CD4-positive, alpha-beta T cell treated with Interferon alpha-2 for 1 hour (primary cell): Measurements from ENCODE around the gene IREB2.
A peak's percentile ranks its signal among the peaks of the same experiment; 100 is the strongest.
"Not testable (repeated sequence)": the region's sequence is repeated elsewhere in the genome, so short reads cannot be mapped to it uniquely, and the experiment has no call there.

Source experiments
- DNase-seq, 2 donors: peaks; one replicate each; pipeline ENCODE4 v3.0.0-alpha.2; 2020 to 2022

The IREB2 gene

DNA sequence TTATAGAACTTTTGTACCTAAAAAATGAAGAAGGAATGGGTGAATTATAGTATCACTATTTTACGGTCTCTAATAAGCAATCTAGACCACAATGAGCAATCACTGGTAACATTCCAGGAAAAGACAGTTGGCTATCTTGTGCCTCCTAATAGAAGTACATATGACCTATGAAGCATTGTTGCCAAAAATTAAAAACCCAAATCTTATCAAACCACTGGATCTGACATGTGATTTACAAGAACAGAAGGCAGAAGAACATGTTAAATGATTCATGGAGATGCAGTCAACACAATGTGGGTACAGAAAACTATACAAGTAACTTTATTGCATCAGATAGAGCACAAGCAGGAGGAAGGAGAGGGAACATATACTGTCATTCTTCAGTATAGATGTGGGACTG is 54.9 kb downstream of the IREB2 start:
- no peak for DNase-seq

DNA sequence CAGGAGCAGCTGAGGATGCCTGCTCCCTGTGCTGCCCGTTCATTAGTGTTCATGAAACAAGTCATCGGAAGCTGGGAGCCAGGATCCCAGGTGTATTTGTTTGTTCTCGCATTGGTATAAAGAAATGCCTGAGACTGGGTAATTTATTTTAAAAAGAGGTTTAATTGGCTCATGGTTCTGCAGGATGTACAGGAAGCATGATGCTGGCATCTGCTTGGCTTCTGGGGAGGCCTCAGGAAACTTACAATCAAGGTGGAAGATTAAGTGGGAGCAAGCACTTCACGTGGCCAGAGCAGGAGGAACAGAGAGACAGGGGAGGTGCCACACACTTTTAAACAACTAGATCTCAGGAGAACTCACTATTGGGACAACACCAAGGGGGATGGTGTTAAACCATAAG is 63.8 kb downstream of the IREB2 start:
- no peak for DNase-seq

DNA sequence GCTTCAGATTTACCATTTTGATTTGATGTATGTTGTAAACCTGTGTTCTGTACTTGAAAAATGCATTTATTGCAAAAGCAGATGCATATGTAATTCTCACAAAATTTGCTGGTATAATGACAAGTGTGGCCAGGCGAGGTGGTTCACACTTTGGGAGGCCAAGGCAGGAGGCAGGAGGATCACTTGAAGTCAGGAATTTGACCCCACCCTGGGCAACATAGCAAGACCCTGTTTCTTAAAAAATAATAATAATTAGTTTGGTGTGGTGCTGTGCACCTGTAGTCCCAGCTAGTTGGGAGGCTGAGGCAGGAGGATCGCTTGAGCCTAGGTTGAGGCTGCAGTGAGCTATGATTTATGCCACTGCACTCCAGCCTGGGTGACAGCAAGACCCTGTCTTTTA is 64.6 kb downstream of the IREB2 start:
- no peak for DNase-seq

DNA sequence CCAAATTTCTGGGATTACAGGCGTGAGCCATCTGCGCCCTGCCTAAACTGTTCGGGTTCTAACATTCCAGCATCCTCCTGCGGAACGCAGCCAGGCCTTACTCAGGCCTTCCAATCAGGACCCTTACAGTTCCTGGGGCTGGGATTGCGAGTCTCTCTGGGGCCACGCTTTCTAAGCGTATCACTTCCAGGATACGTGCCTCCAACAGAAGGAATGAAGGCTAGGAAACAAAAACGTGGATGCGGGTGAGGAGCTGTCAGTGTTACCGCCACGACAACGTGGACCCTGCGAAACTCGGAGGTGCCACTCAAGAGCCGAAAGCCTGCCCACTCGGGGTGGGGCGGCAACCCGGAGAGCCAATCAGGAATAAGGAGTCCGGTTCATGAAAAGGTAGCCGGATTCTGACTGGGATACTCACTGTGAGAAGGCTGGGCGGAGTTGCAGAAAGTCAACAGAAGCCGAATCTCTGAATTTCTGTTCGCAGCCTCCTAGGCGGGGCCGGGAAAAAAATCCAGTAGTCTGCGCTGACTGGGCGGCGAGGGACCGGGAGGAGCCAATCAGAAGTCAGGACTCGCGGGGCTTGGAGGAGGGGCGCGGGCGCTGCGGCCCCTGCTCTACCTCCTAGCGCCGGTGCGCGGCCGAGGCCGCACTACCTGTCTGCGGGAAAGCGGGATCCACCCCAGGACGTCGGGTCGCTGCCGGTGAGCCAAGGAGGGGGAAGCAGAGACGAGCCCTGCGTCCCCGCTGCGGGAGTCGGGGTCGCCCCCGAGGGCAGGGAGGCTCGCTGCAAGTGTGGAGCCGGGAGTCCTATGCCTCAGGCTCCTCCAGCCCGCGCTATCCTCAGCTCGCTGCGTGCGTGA is 69.2 kb downstream of the IREB2 start, which contains the start of gene HYKK:
Gene HYKK, plus strand, starts transcription at position 607 of the 860 bp plus-strand sequence. CDS start 5,512 bp downstream, outside the sequence.
- peak; percentile 66 to 80 for DNase-seq

DNA sequence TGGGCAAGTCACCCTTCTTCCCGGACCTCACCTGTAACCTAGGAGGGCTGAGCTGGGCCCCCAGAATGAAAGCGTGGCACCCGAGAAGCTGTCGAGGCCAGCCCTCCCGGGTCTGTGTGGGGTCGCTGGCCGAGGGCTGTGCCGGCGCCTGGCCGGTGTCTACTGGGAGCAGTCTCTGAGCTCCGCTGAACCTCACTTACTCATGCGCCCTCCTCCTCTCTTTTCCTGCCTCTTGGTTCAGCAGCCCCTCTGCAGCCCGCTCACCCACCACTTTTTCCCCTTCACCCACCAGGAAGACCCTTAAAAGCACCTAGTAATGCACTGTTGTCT is 69.8 kb downstream of the IREB2 start:
- no peak for DNase-seq

DNA sequence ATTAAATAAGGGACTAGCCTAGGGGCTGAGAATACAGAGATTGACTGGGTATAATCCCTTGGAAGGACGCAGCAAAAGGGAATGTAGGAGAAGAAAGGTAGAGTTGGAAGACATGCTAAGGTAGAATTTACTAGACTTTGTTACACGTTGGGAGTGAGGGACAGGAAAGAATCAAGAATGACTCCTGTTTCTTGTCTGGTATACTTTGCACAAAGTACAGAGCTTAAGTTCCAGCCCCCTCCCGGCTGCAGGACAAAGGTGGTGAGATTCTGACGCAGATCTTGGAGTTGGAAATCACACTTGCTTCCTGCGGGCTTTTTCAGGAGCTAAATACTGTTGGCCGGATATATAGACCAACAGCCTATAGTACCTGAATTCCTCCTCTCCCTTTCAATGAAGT is 70.3 kb downstream of the IREB2 start:
- no peak for DNase-seq

DNA sequence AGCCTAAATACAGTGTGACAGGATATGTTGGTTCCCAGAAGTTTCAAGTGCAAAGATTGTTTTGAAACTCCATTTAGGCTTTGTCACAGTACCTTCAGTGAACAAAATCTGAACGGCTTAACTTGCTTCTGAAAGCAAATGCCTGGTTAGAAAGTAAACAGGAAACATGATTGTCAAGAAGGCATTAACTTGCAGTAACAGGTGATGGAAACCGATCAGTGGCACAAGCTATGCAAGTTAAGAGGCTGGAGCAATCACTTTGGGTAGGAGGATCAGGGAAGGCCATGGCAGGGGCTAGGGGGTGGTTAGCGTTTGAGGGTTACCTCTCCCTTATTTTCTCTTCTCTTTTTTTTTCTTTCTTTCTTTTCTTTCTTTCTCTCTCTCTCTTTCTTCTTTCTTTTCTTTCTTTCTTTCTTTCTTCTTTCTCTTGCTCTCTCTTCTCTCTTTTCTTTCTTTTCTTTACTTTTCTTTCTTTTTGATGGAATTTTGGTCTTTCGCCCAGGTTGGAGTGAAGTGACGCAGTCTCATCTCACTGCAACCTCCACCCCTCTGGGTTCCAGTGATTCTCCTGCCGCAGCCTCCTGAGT is 71.8 kb downstream of the IREB2 start:
- no peak for DNase-seq

DNA sequence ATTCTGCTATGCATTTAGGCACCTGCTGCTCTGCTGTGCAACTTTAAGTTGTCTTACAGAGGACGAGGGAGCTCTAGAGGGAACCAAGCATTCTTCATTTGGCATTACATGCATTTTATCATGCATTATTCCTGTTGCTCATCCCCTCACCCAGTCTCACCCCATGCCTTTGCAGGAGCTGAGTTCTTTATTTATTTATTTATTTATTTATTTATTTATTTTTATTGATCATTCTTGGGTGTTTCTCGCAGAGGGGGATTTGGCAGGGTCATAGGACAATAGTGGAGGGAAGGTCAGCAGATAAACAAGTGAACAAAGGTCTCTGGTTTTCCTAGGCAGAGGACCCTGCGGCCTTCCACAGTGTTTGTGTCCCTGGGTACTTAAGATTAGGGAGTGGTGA is 82.0 kb downstream of the IREB2 start:
- DNase-seq = not testable (repeated sequence)

DNA sequence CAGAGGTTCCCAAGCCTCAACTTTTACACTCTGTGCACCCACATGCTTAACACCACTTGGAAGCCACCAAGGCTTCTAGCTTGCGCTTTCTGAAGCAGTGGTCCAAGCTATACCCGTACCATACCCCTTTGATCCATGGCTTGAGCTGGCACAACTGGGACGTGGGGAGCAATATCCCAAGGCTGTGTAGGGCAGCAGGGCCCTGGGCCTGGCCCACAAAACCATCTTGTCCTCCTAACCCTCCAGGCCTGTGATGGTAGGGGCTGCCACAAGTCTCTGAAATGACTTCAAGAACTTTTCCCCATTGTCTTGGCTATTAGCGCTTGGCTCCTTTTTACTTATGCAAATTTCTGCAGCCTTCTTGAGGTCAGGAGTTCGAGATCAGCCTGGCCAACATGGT is 86.2 kb downstream of the IREB2 start:
- no peak for DNase-seq

DNA sequence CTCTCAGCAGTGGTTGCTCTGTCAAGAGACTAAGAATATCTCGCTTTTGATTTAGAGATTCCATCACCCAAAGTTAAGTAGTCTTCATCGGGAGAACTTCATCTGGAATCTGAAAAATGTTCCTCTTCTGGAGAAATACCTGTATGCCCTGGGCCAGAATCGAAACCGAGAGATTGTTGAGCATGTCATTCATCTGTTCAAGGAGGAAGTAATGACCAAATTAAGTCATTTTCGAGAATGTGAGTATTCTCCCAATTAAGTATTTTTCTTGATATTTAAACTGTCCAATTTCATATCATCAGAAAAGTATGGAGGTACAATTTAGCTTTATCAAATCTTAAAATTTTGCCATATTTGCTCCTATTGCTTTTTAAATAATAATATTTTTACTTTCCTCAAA is 89.3 kb downstream of the IREB2 start:
- no peak for DNase-seq

DNA sequence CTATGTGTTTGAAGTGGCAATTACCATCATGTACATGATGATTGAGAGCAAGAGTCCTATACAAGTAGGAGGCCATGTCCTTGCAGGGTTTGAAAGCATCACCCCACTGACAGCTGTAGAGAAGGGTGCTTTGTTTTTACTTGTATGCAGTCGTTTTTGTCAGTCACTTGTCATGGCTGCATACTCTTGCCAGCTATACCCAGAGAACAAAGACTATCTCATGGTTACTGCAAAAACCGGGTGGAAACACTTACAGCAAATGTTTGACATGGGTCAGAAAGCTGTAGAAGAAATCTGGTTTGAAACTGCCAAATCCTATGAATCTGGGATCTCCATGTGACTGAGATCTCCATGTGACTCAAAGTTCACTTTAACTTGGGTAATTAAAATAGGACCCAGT is 95.3 kb downstream of the IREB2 start:
- no peak for DNase-seq

DNA sequence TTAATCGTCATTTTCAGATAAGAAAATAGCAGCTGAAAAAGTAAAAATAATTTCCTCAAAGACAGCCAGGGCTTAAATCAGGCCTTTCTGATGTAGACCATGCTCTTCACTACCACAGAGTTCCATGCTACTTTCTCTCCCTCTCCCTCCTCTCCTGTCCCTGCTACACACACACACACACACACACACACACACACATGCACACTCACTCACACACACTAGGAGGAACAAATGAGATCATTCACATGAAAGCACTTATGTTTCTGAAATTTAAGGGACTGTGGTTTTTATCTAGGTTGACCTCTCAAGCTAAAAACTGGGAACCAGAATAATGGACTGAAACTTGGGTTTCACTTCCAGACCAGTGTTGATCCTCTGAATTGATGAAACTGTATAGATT is 98.1 kb downstream of the IREB2 start:
- DNase-seq = peak in 1 of 2 donors; percentile 11

DNA sequence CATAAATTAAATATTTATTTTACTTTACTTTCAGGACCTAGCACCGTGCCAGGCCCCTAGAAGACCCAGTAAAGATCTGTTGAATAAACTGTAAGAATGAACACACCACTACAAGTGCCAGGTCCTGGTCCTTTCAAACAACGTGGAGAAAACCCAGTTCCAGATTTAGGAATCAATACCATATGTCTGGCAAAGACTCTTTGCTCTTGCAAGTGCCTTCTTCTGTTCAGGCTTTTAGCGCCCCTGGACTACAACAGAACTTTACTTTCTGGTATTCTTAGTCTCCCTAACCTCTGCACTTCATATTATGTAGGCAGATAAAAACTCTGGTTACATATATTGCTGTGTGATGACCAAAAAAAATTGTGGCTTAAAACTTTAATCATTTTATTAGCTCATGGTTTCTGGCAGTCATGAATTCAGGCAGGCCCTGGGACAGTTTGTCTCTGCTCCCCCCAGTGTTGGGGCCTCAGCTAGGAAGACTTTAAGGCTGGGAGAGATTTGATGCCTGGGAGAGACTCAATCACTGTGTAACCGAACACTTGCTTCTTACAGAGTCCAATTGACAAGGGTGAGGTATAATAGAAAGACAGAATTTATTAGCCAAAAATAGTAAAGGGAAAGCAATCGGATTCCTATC is 99.4 kb downstream of the IREB2 start:
- no peak for DNase-seq

DNA sequence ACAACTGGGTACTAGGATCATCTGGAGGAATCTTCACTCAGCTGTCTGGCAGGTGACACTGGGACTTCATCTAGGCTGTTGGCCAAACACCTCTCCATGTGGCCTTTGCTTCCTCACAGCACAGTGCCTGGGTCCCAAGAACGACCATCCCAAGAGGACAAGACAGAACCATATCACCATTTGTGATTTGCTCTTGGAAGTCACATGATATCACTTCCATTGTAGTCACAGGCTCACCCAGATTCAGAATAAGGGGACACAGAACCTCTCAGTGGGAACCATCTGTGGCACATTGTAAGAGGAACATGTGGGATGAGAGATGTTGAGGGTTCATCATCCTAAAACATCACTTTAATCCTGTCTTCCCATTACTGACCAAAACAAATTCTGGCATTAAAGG is 100.3 kb downstream of the IREB2 start:
- DNase-seq = no peak

DNA sequence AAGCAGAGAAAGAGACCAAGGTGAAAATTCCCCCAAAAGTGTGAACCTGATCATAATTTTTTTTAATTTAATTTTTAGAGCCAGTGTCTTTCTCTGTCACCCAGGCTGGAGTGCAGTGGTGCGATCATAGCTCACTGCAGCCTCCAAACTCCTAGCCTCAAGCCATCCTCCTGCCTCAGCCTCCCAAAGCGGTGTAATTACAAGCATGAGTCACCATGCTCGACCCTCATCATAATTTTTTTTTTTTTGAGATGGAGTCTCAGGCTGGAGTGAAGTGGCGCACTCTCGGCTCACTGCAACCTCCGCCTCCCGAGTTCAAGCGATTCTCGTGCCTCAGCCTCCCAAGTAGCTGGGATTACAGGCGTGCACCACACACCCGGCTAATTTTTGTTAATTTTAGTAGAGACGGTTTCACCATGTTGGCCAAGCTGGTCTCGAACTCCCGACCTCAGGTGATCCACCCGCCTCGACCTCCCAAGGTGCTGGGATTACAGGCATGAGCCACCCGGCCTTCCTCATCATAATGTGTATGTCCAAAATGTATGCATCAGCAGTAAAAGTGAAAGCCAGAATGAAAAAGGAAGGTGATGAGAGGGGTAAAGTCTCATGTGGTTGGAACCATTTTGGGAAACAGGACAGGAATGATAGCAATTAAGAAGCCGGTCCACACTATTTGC is 101.6 kb downstream of the IREB2 start:
- DNase-seq = not testable (repeated sequence)

DNA sequence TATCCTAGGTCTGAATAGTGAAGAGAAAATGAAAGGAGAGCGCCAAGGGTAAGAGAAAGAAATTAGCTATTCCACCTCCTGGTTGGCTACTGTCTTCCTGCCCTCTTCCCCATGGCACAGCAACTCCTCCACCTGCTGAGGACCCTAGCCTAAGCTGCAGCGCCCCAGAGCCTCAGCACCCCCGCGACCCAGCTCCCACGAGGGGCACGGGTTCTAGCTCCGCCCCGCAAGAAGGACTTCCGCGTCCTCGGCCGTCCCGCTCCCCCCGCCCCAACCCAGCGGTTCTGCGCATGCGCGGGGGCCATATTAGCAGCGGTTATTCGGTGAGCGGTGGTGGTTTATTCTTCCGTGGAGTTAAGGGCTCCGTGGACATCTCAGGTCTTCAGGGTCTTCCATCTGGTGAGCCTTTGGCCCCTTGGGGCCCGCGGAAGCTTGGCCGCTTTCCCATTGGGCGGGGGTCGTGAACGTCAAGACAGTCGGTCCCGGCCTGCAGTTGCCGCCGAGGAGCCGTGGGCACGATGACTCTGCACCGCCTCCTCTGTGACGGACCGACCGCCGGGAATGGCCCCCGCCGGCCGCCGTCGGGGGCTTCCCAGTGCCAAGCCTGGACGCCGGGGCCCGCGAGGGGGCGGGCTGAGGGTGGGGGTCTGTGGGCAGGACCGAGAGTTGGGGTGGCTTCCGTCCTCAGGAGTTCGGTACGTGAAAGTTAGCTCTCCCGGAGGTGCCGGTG is 102.3 kb downstream of the IREB2 start, which contains the start of gene PSMA4:
Gene PSMA4, plus strand, starts transcription at position 304 of the 730 bp plus-strand sequence. CDS start 1,484 bp downstream, outside the sequence.
- peak; percentile 91 to 93 for DNase-seq

DNA sequence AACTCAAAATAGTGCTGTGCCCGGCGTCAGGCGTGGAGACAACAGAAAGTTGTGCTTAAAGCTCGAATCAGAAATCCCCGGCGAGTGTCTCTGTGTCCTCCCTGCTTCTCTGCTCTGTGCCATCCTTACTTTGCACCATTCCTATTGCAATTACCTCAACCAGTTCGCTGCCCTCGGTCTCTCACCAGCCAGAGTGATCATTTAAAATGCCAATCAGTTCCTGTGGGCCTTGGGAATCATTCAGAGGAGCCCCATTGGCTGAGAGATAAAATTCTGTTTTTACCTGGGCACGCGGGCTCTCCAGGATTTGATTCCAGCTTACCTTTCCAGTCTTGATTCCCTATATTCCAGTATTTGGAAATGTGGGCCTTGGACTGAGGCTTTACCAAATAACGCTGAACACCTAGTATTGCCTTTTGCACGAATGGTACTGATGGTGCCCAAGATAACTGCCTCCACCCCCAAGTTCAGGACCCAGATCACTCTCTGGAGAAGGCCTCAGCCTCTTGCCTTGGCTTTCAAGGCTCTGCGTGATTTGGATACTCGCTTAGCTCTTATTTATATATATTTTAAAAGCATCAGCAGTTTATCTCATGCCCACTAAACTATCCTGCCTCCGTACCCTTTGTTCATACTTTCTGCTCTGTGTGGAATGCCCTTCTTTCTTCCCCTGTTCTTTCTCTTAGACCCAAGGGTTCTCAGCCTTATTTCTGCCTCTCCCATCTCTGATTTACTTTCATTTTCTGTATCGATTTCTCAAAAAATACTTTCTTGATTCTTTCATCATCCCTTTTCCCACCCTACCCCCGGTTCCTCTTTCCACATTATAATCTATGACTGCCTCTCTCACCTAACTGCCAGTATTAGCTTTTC is 103.1 kb downstream of the IREB2 start:
- DNase-seq = peak in 1 of 2 donors; percentile 36

DNA sequence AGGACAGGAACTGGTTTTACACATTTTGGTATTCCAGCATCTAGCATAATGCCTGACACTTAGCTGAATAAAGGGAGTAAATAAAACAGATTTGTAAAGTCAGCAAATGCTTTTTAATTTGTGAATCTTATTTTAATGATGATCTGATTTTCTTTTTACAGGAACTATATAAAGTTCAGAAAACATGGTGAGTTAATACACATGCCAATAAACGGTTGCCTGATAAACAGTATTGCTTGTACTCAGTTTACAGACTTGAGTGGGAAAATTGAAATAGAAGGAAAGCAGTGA is 103.7 kb downstream of the IREB2 start:
- no peak for DNase-seq

DNA sequence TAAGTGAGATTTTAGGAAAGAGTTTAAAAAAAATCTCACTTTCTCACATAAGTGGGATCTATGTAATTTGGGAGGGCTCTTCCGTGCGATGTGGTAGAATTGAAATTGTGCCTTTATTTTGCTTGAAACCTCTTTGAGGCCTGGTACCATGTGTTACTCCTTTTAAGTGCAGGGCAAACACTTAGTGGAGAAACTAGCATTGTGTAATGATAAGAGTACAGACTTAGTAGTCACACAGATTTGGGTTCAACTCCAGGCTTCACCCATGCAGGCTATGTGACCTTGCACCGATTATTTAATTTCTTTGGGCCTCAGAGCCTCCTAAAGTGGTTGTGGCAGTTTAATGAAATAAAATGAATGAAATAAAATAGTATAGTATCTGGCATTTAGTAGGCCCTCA is 104.6 kb downstream of the IREB2 start:
- DNase-seq = no peak

DNA sequence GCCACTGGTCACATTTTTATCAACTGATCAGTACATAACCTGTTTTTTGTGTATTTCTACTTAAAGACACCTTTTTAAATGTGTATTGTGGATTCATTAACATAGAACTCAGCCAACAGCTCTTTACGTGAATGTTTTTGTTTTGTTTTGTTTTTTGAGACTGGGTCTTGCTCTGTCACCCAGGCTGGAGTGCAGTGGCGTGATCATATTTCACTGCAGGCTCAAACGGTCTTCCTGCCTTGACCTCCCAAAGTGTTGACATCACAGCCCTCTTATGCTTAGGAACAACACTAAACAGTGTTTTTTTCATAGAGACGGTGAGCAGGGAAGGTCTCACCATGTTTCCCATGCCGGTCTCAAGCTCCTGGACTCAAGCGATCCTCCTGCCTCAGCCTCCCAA is 112.2 kb downstream of the IREB2 start:
- DNase-seq = no peak

DNA sequence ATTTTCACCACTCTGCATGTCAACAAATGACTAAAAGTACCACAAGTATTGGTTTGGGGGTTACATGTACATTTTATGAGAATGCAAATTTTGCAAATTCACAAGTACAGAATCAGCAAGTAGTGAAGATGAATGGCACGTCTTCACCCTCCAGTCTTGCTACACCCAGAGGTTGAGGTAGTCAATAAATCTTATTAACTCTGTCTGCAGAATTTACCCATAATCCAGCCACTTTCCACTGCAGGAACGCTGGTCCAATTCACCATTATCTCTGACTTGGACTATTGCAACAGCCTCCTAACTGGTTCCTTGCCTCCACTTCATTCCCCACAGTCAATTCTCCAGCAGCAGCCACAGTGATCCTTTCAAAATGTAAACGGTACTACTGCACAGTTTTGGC is 112.8 kb downstream of the IREB2 start:
- no peak for DNase-seq
